ENCODE measurements around the gene LAMC2.

The LAMC2 gene

DNA sequence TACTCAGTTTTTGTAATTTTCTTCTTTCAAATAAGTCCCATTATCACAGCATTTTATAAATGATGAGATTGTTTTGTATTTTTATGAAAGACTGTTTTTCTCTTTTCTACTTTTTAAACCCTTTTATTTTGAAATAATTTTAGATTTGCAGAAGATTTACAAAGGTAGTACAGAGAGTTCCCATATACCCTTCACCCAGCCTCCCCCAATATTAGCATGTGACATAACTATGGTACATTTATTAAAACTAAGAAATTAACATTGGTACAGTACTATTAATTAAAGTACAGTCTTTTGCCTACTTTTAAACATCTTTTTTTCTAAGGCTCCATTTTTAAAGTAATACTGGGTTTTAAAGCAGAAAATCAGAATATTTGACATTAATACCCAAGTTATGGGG is 35.6 kb upstream of the LAMC2 start:
- Histone ChIP-seq H3K27me3 (ENCODE audit: insufficient read depth, low read depth, severe bottlenecking) (no peaks in the 10 kb centered on the region), H3K27ac (no peak overlapping the region), H3K4me3 (ENCODE audit: low read depth, low read length) (no peak overlapping the region), H3K9me3 (ENCODE audit: severe bottlenecking) (no peaks in the 10 kb centered on the region), H3K36me3 (no peaks in the 10 kb centered on the region)
- TF ChIP-seq CTCF (IDR thresholded peaks at IDR 0.05; ENCODE audit: low read depth, low read length): no peak
- DNase-seq: no peak

DNA sequence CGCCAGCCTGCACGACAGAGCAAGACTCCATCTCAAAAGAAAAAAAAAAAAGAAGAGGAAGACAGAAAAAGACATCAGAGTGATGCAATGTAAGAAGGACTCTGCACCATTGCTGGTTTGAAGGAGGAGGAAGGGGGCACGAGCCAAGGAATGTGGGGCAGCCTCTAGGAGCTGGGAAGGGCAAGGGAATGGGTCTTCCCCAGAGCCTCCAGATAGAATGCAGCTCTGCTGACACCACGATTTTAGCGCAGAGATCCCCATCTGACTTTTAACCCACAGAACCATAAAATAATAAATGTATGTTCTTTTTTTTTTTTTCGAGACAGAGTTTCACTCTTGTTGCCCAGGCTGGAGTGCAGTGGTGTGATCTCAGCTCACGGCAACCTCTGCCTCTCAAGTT is 33.9 kb upstream of the LAMC2 start:
- Histone ChIP-seq H3K9me3 (ENCODE audit: severe bottlenecking) (no peaks in the 10 kb centered on the region), H3K4me3 (ENCODE audit: low read depth, low read length) (no peak overlapping the region), H3K36me3 (no peaks in the 10 kb centered on the region), H3K27ac (no peak overlapping the region), H3K27me3 (ENCODE audit: insufficient read depth, low read depth, severe bottlenecking) (no peaks in the 10 kb centered on the region)
- no peak for TF ChIP-seq CTCF (IDR thresholded peaks at IDR 0.05; ENCODE audit: low read depth, low read length)
- no peak for DNase-seq

DNA sequence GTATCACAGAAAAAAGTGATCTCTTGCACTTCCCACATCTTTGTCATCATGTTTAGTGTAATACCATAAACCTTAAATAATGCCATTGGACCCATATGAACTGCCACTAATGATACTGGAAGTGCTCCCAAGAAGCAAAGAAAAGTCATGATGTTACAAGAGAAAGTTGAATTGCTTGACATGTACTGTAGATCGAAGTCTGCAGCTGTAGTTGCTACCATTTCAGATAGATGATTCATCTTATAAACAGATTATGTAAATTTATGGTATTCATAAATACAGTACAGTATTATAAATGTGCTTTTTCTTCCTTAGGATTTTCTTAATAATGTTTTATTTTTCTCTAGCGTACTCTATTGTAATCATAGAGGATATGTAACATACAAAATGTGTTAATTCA is 30.1 kb upstream of the LAMC2 start:
- no peak for DNase-seq
- Histone ChIP-seq H3K27me3 (ENCODE audit: insufficient read depth, low read depth, severe bottlenecking) (no peaks in the 10 kb centered on the region), H3K9me3 (ENCODE audit: severe bottlenecking) (no peaks in the 10 kb centered on the region), H3K27ac (no peak overlapping the region), H3K36me3 (no peaks in the 10 kb centered on the region), H3K4me3 (ENCODE audit: low read depth, low read length) (no peak overlapping the region)
- no peak for TF ChIP-seq CTCF (IDR thresholded peaks at IDR 0.05; ENCODE audit: low read depth, low read length)

DNA sequence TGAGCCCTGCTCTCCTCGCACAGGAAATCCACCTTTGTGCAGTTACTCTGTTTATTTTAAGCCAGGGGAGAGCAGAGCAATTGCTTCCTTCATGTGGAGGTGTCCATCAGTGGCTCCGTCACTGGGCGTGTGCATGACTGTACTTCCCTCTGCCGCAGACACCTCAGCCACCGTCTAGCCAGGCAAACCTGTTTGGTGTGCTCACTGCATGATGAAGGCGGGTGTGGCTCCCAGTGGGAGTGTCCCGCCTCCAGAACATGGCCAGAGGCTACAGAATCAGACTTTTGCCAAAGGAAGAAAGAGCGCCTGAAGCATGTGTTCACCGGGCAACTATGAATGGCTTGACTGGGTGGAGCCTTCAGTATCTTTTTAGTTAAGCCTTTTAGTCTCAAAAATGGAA is 26.1 kb upstream of the LAMC2 start:
- no peak overlapping the region for H3K27ac ChIP-seq
- DNase-seq: no peak

GRCh38 chr1:183161391-183161790 is 24.7 kb upstream of the LAMC2 start:
- H3K4me3 ChIP-seq (ENCODE audit: low read depth, low read length): no peak overlapping the region
- no peaks in the 10 kb centered on the region for H3K27me3 ChIP-seq (ENCODE audit: insufficient read depth, low read depth, severe bottlenecking)
- no peak for TF ChIP-seq CTCF (IDR thresholded peaks at IDR 0.05; ENCODE audit: low read depth, low read length)
- H3K27ac ChIP-seq: no peak overlapping the region
- DNase-seq: no peak
- H3K9me3 ChIP-seq (ENCODE audit: severe bottlenecking): no peaks in the 10 kb centered on the region
- H3K36me3 ChIP-seq: no peaks in the 10 kb centered on the region

More for the DNA sequence above, 26.1 kb upstream of the LAMC2 start:
- no peak overlapping the region for H3K4me3 ChIP-seq (ENCODE audit: low read depth, low read length)
- no peaks in the 10 kb centered on the region for H3K9me3 ChIP-seq (ENCODE audit: severe bottlenecking)
- no peaks in the 10 kb centered on the region for H3K27me3 ChIP-seq (ENCODE audit: insufficient read depth, low read depth, severe bottlenecking)
- H3K36me3 ChIP-seq: no peaks in the 10 kb centered on the region
- no peak for TF ChIP-seq CTCF (IDR thresholded peaks at IDR 0.05; ENCODE audit: low read depth, low read length)

GRCh38 chr1:183163316-183163715 is 22.7 kb upstream of the LAMC2 start:
- no peaks in the 10 kb centered on the region for H3K9me3 ChIP-seq (ENCODE audit: severe bottlenecking)
- H3K4me3 ChIP-seq (ENCODE audit: low read depth, low read length): no peak overlapping the region
- H3K27me3 ChIP-seq (ENCODE audit: insufficient read depth, low read depth, severe bottlenecking): no peaks in the 10 kb centered on the region
- H3K27ac ChIP-seq: no peak overlapping the region
- TF ChIP-seq CTCF (IDR thresholded peaks at IDR 0.05; ENCODE audit: low read depth, low read length): no peak
- DNase-seq: no peak
- no peaks in the 10 kb centered on the region for H3K36me3 ChIP-seq

All from WERI-Rb-1 (cell line).